Left cardiac atrium (tissue), 4 donors: ENCODE results near the gene GMDS. TPM values are rescaled to one million over a fixed set of nuclear protein-coding genes. Genes with fewer than 3 reads are reported as not detected.

ENCODE experiments used
- ATAC-seq, 2 donors: fragments of 200-7000 bp; cut with Tn5 transposase; one replicate each; pipeline ENCODE4 v1.9.1; 2020; ENCODE audit warnings: mild to moderate bottlenecking in 2 of 2, moderate library complexity in 2 of 2
- DNase-seq: peaks from one replicate; pipeline ENCODE4 v3.0.0-alpha.2; 2020
- intact Hi-C, 2 donors: fragments of 100-400 bp; cut with DNase I; formaldehyde crosslinking; loops; one replicate each; pipeline versions ENCODE4 v1.14.1 to v1.15.1; 2022 to 2023
- total RNA-seq, 2 donors: library from RNA; stranded (reverse); fragmentation: NEBNext Ultra II Directional; extraction: Animal tissue kit (Norgen Biotek cat#: 25700); gene quantifications; one replicate each; pipeline ENCODE4 v1.2.1, GENCODE V29; 2021
- donor health status: DM: no; HTN: yes; CAD: no.
- donor health status: DM: no; HTN: yes; CAD: no; lungs with severe emphysema.
- donor health status: DM: yes; HTN: yes; CAD: no.
- donor health status: Dilated cardiomyopathy.

GMDS gene
- total RNA-seq, 2 donors from 2014 or later = 8.4 to 20.8 TPM

DNA sequence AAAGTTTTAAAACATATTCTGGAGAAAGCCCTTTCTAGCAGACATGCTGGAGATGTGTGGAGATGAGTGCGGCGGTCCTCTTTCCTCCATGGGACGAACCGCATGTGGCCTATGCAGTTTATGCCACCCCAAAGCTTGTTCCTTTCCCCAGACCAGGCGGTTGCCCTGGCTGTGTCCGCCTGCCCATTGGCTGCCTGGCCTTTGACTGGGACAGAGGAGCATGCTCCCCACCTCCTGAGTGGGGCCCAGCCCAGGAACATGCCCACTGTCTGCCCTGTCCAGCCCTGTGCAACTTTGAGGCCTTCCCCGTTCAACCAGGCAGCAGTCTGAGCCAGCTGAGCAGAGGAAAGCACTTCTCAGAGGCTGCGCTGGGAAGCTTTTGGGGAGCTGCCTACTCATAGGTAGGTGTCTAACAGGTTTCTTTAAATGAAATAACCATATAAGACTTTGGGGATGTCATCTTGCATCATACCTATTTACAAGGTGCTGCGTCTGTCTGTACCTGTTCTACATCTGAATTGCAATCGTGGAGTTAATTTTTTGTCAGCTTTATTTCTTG, 615.1 kb downstream of the GMDS start:
- intact Hi-C loops = no loop called here
- DNase-seq = no peak
- no peak for ATAC-seq

DNA sequence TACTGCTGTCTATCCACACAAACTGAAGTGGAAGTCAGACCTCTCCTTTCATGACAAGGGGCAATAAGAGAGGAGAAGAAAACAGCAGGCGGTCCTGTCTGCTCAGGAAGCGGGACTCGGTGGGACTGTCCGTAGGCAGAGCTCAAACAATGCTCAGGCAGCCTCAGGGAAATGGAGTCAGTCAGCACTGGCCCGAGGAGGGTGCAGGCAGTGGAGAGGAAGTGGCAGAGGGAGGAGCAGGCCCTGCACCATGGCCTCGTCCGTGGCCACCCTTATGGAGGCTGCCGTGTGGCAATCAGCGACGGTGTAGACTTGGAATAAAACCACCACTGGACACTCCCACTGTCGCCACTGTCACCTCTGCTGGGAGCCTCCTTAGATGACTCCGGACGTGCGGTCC, 616.1 kb downstream of the GMDS start:
- ATAC-seq (no peak), DNase-seq (no peak)
- intact Hi-C loops = loop anchor here in 1 of 2 donors (5.0 kb wide), 1 partner anchor 53 kb away; no protein-coding TSS in a partner anchor

DNA sequence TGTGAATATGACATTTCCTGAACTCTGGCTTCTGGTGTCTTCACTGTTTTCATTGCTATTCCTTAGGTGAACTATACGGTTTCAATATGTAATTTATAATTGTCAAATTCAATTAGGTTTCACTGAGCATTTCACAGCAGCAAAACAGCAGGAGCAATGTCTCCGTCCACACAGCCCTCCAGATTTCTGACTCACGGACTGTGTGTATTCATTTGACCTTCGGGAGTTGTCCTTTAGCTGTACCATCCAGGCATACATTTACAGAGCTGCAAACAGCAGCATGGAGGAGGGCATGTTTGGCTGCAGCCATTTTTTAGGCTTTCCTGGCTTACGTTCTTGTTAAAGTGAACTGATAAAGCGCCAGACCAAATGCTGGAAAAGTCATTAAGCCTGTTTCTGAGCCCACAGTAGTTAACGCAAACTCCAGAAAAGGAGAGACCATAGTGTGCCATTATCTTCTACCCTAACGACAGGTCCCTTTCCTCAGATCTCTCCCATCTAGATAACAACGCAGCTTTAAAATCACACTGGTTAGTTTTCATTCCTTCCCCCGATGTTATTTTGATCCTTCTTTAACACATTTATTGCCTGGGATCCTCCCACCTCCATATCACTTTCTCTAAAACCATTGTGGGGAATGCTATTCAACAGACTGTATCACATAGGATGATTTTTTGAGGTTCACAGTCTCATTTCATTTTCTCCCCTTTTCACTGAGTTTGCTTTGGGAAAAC, 617.4 kb downstream of the GMDS start:
- DNase-seq (no peak), ATAC-seq (no peak)
- intact Hi-C loops = loop anchor here in 1 of 2 donors (5.0 kb wide), 1 partner anchor 54 kb away; no protein-coding TSS in a partner anchor

DNA sequence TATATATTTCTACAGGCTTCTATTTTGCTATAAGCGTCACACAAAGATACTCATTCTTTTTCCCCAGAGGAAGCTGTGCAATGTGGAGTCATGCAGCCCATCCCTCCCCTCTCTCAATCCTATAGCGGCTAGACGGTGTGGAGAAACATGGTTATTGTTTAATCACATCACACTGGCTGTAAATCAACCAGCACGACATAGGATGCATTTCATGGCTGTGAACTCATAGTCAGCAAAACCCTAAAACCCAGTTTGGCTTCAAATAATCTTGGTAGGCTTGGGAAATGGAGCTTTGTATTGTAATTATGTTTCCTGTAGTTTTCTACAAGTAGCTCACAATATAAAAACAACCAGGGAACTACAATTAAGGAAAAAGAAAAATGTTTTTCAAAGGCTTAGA, 618.9 kb downstream of the GMDS start:
- DNase-seq (no peak), ATAC-seq (no peak)
- intact Hi-C loops = loop anchor here in 1 of 2 donors (5.0 kb wide), 1 partner anchor 56 kb away; no protein-coding TSS in a partner anchor

DNA sequence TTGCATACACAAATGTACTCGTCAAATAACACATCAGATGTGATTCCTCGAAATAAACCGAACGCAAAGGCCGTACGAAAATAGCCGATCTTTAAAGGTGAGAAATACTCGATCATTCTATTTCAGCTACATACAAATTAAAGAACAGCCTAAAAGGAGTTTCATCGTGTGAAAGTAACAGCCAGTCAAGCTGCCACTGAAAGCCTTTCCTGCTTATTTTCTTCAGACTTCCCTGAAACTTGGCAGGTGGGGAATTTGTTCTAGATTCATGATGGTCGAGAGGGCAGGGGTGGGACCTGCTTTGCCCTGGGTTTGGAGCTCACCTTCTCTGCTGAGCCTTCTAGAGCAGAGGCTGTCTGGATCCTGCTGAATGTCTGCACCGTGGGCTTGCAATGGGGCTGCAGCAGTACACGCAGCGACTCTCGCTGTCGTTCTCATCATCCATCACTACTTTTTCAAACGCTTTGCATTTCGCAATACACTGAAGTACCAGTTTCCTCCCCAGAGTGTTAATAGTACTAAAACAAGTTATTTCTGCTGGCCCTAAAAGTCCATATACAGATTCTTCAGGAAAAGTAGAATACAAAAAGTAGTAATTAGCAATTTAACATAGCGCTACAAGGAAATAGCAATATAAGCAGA, 619.5 kb downstream of the GMDS start:
- intact Hi-C loops = loop anchor here in 1 of 2 donors (5.0 kb wide), 1 partner anchor 56 kb away; no protein-coding TSS in a partner anchor
- no peak for DNase-seq
- no peak for ATAC-seq

DNA sequence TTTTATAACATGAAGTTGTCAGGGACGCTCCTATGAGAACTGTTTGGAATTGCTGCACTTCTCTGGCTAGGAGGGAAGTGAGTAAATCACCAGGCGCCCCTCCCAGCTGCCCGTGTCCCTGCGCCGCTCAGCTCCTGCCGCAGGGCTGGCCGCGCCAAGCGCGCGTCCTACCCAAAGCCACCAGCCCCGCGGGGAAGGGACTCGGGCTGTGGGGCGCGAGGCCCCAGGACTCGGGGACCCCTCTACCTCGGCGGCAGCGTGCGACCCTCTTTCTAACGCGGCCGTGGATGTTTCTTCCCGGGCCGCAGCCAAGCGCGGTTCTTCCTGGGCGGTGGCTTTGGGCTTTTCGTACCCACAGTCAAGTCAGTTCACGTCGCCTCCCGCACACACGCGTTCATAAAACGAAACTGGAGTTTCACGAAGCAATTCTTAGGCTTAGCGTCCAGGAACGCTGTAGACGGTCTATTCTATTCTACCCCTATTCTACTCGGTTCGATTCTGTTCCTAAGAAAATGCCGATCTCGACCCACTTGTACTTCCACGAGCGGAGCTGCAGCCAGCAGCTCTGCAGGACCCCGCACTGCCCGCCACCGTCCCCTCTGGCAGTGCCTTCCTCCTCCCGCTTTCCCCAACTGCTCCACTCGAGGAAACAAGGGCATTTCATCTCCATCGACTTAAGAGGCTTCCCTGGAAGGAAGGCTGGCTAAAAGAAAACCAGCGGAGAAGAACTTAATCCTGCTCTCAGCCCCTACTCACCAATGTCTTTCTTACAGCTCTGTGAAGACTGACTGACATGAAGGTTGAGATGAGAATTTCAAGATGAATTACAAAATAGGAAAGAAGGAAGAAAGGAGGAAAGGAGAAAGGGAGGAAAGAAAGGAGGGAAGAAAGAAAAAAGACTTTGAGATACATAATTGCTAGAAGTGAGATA, 620.3 kb downstream of the GMDS start:
- intact Hi-C loops = loop anchor here in 1 of 2 donors (5.0 kb wide), 1 partner anchor 57 kb away; no protein-coding TSS in a partner anchor
- ATAC-seq (peak; percentile 77 to 78), DNase-seq (peak; percentile 65)

DNA sequence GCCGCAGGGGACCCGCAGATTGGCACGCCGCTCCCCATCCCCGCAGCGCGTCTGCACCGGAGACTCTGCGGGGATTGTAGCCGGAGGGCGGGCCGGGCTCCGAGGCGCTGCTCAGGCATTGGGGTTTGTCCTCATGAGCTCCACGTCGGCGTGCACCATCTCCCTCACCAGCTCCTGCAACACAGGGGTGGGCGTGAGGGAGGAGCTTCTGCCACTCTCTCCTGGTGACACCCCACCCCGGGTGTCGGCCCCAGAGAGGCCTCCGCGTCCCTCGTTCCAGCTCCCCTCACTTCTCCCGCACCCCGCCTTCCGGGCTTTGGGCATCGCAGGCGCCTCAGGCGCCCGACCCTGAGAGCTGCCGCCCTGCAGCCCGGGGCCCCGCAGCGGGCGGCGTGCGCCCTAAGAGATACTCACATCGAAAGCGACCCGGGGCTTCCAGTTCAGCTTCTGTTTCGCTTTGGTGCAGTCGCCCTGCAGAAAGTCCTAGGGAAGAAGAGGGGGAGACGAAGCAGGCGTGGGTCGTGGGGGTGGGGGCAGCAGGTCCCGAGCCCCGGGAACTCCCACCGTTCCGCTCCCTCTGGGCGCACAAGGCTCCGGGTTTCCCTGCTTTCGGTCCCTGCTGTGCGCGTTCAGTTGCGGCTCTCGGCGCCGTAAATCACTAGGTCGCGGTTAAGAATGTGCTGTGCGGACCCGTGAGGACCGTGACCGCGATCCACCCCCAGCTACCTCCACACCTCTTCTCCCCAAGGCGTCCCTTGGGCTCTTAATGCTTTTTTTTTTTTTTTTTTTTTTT, 621.2 kb downstream of the GMDS start:
- DNase-seq = peak; percentile 61
- intact Hi-C loops = no loop called here
- ATAC-seq = peak; percentile 25 to 50

DNA sequence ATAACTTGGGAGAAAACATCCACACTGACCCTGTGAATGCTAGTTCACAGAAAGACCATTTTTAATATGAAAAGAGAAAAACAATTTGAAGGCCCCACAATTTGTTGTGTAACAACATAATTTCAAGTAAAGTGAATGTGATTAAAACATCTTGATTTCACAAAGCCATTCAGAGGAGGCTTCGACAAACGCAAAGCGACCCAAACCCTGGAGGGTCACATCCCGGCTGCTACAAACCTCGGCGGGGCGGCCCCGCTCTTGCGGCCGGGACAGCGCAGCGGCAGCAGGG, 621.7 kb downstream of the GMDS start:
- ATAC-seq (no peak), DNase-seq (no peak)
- intact Hi-C loops = no loop called here

DNA sequence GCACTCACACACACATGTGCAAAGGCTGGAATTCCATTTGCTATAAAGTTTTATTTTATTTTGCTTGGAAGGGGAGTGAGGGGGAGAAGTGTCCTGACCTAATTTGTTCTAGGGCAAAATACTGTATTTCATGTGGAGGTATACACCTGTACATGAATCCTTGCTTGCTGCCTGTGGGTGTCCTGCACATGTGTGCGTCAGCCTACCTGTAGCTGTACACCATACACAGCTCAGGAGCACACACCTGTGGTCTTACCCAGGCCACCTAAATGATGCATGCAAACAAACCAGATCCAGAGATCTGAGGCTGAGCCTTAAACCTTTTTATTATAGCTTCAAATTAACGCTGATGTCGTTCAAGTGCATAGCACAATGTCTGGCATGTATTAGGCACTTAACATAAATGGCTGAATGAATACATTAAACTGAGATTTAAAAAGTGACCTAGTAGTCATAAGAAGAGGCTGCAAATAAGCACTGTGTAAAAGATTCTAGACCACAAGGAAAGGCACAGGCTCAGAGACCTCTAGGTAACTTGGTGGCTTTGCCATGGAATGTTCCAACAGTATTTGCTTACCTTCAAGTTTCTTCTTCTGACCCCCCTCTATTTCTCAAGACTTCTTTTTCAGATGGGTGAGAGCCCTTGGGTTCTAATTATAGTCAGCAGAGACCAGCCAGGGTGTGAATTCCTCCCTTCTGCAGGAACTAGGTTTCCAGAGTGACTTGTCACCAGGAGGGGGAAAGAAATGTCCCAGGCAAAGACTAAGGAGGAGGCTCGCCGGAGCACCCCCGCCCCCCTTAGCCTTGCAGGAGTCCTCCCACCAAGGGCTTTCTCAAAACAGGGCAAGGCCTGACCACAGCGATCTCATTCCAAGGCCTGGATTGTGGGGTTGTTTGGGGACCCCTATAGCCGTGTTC, 622.3 kb downstream of the GMDS start:
- ATAC-seq (no peak), DNase-seq (no peak)
- intact Hi-C loops = no loop called here

DNA sequence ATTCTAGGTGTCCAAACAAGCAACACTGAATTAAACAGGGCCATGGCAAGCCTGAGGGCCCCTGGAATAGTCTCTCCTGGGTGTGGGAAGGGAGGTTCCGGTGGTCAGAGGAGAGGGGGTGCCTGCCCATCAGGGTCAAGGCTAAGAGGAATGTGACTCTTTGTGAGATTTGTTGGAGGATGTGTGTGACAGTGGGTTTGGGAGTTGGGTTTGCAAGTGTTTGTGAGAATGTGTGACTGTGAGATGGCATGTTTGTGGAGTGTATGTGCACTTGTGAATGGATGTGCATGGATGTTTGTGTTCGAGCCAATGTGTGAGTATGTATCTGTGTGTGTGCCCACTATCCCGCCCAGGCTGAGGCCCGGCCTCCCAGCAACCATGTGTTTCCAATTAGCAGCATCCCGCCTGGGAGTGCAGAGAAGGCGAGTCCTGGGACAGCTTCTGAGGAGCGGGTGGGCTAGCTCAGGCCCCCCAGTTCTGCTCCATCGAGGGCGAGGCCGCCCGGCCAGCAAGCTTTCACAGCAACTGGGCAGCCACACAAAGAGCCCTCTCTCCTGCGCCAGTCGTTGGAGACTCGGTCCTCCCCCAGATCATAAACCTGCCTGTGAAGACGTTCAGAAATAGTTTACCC, 623.1 kb downstream of the GMDS start:
- ATAC-seq (no peak), DNase-seq (no peak)
- intact Hi-C loops = no loop called here

DNA sequence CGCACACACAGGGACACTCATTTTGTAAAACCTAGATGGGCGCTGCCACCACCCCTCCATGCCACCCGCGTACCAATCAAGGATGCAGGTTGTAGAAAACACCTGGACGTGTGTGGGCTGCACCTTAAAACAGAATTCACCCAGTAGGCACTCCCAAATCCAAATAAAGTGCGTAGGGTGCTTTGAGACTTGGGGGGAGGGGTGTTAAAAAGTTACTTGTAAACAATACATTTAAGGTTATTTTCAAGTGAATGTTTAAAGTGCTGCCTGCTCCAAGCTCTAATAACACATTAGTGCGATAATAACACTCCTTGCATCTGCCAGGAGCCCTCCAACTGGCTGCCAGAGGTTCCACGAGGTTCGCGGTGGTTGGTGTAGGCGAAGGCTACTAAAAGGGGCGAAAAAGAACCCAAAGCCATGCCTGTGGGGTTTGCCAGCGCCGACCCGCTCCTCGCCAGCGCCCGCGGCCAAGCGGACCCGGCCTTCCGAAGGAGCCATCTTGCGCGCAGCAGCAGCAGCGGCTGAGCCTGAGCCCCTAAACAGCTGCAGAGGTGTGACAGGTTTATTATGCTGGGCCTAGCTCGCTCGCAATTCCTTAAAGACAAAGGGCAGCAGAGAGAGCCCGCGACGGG, 624.2 kb downstream of the GMDS start:
- intact Hi-C loops = no loop called here
- ATAC-seq (no peak), DNase-seq (no peak)

DNA sequence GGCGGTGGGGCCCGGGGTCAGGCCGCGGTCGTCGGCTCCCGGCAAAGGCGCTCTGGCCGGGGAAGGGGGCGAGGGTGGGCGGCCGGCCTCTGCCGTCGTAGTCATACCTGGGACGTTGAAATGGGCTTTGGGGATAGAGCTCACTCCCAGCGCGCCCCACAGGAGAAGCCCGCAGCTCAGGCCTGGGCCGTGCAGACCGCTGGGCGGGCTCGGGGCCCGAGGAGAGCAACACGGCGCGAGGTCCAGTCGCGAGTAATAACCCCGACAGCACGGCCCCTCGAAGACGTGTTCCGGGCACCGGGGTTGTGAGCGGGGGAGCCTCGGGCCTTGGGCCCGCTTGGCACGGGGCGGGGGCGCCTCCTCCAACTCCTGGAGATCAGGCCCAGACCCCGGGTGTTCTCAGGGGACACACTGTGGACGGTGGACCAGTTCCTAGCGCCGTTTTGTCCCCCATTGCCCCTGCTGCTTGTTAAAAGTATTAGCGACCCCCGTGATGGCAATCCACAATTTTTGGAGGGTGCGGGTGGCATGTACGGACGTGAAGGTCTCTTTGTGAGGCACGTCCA, 624.8 kb downstream of the GMDS start:
- ATAC-seq (no peak), DNase-seq (no peak)
- intact Hi-C loops = no loop called here

DNA sequence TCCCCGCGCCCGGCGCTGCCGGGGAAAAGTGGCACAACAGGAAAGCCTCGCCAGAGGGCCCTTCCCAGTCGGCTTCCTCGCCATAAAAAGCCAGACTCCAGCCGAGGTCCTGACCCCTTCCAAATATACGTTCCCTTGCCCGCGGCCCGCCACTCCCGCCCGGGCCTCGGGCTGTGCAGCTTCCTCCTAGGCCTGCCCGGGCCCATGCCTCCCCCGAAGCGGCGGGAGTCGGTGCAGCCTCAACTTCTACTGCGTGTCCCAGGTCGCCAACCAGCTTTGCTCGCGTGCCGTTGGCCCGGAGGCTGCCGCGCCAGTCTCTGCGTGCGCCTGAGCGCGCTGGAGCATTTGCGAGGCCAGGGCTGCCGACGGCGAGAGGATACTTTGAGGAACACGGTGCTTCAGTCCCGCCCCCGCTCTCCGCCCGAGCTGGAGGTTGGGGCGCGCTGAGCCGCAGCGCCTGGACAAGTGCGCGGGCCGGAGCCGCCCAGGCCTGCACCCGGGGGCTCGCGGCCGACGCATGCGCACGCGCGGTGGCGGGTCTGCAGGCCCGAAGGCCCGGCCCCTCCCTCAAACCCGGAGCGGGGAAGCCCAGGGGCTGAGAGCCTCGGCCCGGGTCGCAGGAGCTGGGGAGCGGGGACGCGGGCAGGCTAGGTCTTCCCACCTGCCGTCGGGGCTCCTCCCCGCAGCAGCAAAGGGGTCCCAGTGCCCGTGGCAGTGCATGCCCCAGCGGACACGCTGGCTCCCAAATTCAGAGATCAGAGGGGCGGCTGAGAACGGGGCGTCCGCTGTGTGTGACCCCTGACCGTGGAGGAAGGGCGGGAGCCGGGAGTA, 625.5 kb downstream of the GMDS start:
- intact Hi-C loops = no loop called here
- no peak for DNase-seq
- peak in 1 of 2 donors; percentile 17 for ATAC-seq

DNA sequence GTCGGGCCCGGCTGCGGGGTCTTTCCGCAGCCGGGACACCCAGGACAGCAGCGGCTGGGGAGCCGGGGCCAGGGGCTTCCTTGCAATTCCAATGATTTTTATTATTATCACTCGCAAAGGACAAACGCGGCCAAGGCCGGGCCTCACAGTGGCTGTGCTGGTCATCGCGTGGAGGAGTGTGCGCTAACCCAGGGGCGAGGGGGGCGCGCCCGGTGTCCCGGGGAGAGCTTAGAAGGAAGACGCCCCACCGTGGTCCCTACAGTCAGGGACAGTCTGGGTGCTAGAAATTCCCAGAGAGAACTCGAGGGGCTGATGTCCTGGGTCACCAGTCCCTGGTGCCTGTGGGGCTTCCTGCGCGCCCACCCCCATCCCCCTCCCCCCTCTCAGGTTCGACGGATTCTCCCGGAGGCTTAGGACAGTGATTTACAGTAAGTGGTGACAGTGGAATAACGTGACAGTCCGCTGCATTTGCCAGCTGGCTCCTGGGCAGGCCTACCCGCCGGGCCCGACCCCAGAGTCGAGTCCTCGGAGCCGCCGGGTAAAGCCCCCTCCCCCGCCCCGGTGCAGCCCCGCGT, 626.2 kb downstream of the GMDS start:
- ATAC-seq = no peak
- intact Hi-C loops = no loop called here
- no peak for DNase-seq
